SU-DHL-6 (cell line): ENCODE results near the gene UBL4A.

ENCODE experiments used
- EZH2phosphoT487 ChIP-seq: fragments of 200-600 bp; sonication (generic), shearing (Covaris generic); conservative IDR thresholded peaks from 2 replicates; pipeline ENCODE4 v1.6.1; 2018; ENCODE audit warnings: mild to moderate bottlenecking, antibody characterized with exemption, low read length, moderate library complexity, mixed read lengths
- TF ChIP-seq, protein P1 (sequence below): fragments of 200-600 bp; sonication (generic); IDR thresholded peaks from one replicate; pipeline ENCODE4 v1.5.1; 2017; ENCODE audit warnings: antibody characterized with exemption, mild to moderate bottlenecking, low read length, moderate library complexity; ENCODE audit not compliant: insufficient read depth, poor library complexity, severe bottlenecking

DNA sequence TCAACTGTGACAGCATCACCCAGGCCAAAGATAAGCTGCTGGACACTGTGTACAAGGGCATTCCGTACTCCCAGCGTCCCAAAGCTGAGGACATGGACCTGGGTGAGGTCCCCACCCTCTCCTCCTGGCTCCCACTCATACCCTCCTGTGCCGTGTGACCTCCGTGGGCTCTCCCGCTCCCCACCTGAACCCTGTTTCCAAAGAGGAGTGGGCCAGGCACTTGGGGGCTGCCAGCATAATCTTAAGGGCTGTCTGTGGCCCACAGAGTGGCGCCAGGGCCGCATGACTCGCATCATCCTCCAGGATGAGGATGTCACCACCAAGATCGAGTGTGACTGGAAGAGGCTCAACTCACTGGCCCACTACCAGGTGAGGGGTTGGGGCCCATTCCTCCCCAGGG is 17.3 kb downstream of the UBL4A start:
- TF ChIP-seq, protein P1, sequence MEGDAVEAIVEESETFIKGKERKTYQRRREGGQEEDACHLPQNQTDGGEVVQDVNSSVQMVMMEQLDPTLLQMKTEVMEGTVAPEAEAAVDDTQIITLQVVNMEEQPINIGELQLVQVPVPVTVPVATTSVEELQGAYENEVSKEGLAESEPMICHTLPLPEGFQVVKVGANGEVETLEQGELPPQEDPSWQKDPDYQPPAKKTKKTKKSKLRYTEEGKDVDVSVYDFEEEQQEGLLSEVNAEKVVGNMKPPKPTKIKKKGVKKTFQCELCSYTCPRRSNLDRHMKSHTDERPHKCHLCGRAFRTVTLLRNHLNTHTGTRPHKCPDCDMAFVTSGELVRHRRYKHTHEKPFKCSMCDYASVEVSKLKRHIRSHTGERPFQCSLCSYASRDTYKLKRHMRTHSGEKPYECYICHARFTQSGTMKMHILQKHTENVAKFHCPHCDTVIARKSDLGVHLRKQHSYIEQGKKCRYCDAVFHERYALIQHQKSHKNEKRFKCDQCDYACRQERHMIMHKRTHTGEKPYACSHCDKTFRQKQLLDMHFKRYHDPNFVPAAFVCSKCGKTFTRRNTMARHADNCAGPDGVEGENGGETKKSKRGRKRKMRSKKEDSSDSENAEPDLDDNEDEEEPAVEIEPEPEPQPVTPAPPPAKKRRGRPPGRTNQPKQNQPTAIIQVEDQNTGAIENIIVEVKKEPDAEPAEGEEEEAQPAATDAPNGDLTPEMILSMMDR = no peak
- no peak for TF ChIP-seq EZH2phosphoT487
